ENCODE measurements around the gene POU5F1.
"Not testable (repeated sequence)": the region's sequence is repeated elsewhere in the genome, so short reads cannot be mapped to it uniquely, and the experiment has no call there.

POU5F1 gene

GRCh38 chr6:31171931-31172905 lies 1.7 kb upstream of the POU5F1 start:
- intact Hi-C loops (cut with DNase I): no loop called here
- DNase-seq: no peak

DNA sequence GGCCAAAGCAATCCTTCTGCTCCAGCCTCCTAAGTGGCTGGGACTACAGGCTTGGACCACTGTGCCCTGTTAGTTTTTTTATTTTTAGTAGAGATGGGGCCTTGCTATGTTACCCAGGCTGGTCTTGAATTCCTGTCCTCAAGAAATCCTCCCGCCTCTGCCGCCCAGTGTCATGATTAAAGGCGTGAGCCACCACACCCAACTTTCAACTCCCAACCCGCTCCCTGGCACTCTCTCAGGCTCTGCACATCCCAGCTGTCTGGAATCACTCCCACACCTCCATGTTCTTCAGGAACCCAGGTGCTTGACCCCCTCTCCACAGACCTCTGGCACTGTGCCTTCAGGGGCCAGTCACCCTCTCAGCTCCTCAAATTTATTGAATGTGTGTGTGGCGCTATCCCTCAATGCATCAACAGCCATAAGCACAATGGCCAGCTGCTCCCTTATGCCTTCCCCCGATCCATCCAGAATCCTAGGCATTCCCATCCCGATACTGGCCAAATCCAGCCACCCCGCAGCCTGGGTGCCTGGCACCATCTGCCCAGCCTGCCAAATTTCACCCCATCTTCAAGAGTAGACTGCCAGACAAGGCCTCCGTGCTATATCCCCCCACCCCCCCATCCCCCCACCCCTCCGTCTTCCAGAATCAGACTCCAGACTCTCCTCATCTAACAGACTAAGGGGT lies 647 bp upstream of the POU5F1 start:
- intact Hi-C loops (cut with DNase I): no loop called here
- no peak for DNase-seq

DNA sequence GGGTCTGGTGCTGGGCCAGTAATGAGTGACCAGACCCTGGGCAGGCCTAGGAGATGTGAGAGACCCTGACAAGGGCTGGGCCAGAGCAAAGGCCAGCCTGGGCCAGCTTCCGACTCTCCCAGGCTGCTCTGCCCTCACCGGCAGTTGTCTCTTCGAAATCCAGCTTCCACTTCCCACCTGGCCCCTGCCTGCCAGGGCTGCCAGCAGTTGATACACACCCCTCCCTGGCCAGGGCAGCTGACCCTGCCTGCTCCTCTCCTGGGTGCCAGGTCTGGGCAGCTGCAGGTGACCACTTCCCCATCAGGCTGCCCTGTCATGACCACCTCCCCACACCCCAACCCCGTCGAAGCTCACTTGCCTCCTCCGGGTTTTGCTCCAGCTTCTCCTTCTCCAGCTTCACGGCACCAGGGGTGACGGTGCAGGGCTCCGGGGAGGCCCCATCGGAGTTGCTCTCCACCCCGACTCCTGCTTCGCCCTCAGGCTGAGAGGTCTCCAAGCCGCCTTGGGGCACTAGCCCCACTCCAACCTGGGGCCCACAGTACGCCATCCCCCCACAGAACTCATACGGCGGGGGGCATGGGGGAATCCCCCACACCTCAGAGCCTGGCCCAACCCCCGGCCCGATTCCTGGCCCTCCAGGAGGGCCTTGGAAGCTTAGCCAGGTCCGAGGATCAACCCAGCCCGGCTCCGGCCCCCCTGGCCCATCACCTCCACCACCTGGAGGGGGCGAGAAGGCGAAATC lies 453 bp downstream of the POU5F1 start:
- DNase-seq; intact Hi-C loops (cut with DNase I): not testable (repeated sequence)

GRCh38 chr6:31169123-31169857 lies 1.2 kb downstream of the POU5F1 start:
- intact Hi-C loops (cut with DNase I): no loop called here

DNA sequence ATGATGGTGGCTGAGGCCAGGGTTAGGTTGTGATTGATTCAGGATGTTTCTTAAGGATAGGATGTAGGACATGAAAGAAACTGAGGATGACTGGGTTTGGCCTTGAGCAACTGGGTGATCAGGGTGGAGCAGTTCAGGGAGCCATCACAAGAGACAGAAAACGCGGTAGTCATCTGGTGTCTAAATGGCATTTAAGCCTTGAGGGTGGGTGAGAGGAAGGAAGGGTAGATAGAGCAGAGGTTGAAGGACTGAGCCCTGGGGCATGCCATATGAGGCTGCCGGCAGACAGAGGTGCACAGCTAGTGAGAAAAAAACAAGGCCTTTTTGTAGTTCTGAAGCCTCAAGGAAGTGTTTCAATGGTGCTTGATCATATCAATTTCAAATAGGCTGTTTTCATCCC lies 1.9 kb downstream of the POU5F1 start:
- intact Hi-C loops (cut with DNase I): no loop called here
- DNase-seq: no peak

More at GRCh38 chr6:31169123-31169857, 1.2 kb downstream of the POU5F1 start:
- DNase-seq: no peak

- intact Hi-C loops (cut with DNase I): no loop called here
- DNase-seq: peak in 8 of 42 donors; percentile 16 to 63 (median 30)
Measured at GRCh38 chr6:31165986-31166385, 4.5 kb downstream of the POU5F1 start.

- intact Hi-C loops (cut with DNase I); DNase-seq: not testable (repeated sequence)
Measured at GRCh38 chr6:31165064-31165832, 5.2 kb downstream of the POU5F1 start.

DNA sequence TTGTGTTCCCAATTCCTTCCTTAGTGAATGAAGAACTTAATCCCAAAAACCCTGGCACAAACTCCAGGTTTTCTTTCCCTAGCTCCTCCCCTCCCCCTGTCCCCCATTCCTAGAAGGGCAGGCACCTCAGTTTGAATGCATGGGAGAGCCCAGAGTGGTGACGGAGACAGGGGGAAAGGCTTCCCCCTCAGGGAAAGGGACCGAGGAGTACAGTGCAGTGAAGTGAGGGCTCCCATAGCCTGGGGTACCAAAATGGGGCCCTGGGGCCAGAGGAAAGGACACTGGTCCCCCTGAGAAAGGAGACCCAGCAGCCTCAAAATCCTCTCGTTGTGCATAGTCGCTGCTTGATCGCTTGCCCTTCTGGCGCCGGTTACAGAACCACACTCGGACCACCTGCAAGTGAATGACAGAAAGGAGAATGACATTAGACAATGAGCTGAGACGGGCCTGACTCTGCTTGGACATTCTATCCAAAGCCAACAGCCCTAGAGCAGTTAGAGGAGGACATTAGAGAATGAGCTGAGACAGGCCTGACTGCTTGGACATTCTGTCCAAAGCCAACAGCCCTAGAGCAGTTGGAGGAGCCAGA lies 5.9 kb downstream of the POU5F1 start:
- intact Hi-C loops (cut with DNase I); DNase-seq: not testable (repeated sequence)

GRCh38 chr6:31163922-31164321 lies 6.6 kb downstream of the POU5F1 start:
- intact Hi-C loops (cut with DNase I): no loop called here

DNA sequence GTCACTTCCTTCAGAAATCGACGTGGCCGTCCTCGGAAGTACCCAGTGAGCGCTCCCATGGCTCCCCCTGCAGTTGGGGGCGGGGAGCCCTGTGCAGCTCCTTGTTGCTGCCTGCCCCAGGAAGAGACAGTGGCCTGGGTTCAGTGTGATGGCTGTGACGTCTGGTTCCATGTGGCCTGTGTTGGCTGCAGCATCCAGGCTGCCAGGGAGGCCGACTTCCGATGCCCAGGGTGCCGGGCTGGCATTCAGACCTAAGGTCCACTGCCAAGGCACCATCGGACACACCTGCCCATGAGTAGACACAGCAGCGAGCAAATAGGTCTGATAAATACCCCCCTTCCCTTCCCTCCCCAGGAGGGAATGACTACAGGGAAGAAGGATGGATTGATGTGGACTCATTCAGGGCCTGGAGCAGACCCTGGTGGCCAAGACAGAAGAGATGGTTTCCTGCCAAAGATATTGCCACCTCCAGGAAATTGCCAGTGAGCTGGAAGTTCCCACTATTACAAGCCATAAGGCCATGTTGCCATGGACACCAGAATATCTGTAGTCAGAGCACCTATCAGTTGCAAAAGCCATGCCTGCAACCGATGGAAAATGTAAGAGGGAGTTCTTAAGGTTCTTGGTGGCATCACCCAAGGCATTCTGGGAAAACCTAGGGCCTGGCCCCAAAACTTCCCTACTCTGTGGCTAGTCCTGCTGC lies 7.9 kb downstream of the POU5F1 start:
- intact Hi-C loops (cut with DNase I): no loop called here
- DNase-seq: no peak

More at GRCh38 chr6:31163922-31164321, 6.6 kb downstream of the POU5F1 start:
- no peak for DNase-seq

DNA sequence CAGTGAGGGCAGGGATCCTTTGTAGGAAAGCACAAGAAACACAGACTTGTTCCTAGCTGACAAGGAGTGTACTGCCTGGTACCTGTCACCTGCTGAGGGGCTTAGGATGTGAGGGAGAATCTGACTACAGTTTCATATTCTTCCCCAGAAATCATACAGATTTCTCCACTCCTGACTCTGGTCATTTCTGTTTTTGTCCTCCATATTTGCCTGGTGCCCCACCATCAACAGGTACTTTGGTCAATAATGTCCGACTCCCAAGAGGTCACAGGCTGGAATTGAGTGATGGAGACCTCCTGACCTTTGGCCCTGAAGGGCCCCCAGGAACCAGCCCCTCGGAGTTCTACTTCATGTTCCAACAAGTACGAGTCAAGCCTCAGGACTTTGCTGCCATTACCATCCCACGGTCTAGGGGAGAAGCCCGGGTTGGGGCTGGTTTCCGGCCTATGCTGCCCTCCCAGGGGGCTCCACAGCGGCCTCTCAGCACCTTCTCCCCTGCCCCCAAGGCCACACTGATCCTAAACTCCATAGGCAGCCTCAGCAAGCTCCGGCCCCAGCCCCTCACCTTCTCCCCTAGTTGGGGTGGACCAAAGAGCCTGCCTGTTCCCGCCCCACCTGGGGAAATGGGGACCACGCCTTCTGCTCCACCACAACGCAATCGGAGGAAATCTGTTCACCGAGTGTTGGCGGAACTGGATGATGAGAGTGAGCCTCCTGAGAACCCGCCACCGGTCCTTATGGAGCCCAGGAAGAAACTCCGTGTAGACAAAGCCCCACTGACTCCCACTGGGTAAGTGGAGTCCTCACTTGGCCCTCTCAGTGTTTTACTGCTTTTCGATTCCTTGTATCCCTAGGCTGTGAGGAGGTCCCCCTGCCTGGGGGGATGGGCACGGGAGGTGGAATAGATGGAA lies 9.0 kb downstream of the POU5F1 start:
- DNase-seq: no peak
- intact Hi-C loops (cut with DNase I): no loop called here

GRCh38 chr6:31158863-31159855 lies 11.3 kb downstream of the POU5F1 start:
- intact Hi-C loops (cut with DNase I): loop anchor here (5.0 kb wide), 1 partner anchor 38 kb away; no protein-coding TSS in a partner anchor
- peak in 3 of 42 donors; percentile 14 to 22 (median 21) for DNase-seq

DNA sequence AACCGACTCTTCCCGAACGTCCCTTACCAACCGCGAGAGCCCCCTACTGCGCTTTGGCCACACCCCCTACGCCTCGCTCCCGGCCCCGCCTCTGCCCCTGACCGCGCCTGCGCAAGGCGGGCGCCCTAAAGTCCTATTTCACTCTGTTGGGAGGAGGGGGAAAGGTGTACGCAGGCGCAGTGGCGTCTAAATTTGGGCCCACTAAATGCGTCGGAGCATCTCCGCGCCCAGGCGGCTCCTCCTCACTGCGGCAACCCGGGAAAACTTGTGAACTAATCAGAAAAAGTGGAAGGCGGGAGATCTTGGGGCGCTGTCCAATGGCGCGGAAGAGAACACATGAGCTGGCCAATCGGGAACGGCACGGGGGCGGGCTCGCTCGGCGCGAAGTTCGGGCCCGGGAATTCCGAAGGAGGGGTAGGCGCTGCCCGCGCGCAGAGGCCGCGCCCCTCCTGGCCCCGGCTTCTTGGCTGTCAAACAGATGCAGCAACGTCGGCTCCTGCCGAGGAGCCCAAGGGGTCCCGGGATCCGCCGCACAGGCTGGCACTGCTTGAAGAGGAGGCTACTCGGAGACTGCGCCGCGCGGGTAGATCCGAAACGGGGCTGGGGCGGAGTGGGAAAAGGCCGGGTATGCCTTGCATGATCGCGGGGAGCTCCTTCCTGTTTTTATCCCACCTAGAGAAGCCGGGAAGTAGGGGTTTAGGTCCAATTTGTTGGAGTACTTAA lies 12.2 kb downstream of the POU5F1 start, which contains the start of gene TCF19:
TCF19 (plus strand) TSS at position 450 of the 723 bp plus-strand sequence. CDS start 881 bp downstream, outside the sequence.
- intact Hi-C loops (cut with DNase I): loop anchor here (5.0 kb wide), 1 partner anchor 39 kb away; no protein-coding TSS in a partner anchor
- peak; percentile 93 to 99 (median 97) for DNase-seq

Data from head of caudate nucleus (tissue), 42 donors.